ENCODE data around the gene TCERG1L.

DNA sequence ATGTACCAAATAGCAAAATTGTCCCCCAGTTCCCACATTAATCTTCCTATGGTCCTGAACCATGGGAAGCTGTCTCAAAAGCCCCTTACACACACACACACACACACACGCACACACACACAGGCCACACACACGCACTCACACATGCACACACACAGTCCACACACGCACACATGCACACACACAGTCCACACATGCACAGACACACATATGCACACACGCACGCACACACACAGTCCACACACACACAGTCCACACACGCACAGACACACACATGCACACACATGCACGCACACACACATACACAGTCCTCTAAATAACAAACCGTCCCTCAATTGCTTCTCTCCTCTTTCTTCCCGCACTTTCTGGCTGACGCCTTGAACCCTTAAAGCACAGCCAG lies 265.3 kb downstream of the TCERG1L start:
- TF ChIP-seq, protein P1, sequence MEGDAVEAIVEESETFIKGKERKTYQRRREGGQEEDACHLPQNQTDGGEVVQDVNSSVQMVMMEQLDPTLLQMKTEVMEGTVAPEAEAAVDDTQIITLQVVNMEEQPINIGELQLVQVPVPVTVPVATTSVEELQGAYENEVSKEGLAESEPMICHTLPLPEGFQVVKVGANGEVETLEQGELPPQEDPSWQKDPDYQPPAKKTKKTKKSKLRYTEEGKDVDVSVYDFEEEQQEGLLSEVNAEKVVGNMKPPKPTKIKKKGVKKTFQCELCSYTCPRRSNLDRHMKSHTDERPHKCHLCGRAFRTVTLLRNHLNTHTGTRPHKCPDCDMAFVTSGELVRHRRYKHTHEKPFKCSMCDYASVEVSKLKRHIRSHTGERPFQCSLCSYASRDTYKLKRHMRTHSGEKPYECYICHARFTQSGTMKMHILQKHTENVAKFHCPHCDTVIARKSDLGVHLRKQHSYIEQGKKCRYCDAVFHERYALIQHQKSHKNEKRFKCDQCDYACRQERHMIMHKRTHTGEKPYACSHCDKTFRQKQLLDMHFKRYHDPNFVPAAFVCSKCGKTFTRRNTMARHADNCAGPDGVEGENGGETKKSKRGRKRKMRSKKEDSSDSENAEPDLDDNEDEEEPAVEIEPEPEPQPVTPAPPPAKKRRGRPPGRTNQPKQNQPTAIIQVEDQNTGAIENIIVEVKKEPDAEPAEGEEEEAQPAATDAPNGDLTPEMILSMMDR (IDR thresholded peaks at IDR 0.05; ENCODE audit: poor library complexity), result no peak
- TF ChIP-seq EZH2phosphoT487 (IDR thresholded peaks at IDR 0.05; ENCODE audit: low read depth, severe bottlenecking, unreplicated experiment), result no peak
- no peak for TF ChIP-seq EZH2 (IDR thresholded peaks at IDR 0.05; ENCODE audit: borderline replicate concordance)
